Endothelial cell of umbilical vein (primary cell): Measurements from ENCODE around the gene TANGO2. TPM values are rescaled to one million over a fixed set of nuclear protein-coding genes. Genes with fewer than 3 reads are reported as not detected.

Experiments
- BruUV-seq: library from RNA; stranded (reverse); fragments of 400-500 nt; replicated peaks from 2 replicates; lab custom pipeline; 2021; lab: Mats Ljungman, UMichigan
- CTCF ChIA-PET: fragments of 300-600, 350-600 bp; sonication (Branson Sonifier 250); formaldehyde crosslinking; loops from one replicate; lab custom pipeline; 2021; ENCODE audit warnings: antibody characterized with exemption, inconsistent platforms; lab: Charles Lee
- POLR2A ChIA-PET: fragments of 300-600, 350-600 bp; sonication (Branson Sonifier 250); formaldehyde crosslinking; loops from one replicate; lab custom pipeline; 2021; ENCODE audit warnings: antibody characterized with exemption, inconsistent platforms; lab: Charles Lee
- DNase-seq: peaks from one replicate; pipeline ENCODE4 v3.0.0-alpha.2; 2011; ENCODE audit warnings: low read depth, low spot score
- FAIRE-seq: peaks from 2 replicates; lab custom pipeline; 2011; peaks lifted over from hg19 to GRCh38; lab: Jason Lieb, UNC
- H2AFZ ChIP-seq: 2 replicates; pipeline ENCODE4 v1.6.0; 2012; ENCODE audit warnings: low read depth, low read length, control low read depth, inconsistent platforms
- H3K27ac ChIP-seq: 2 replicates; pipeline ENCODE4 v1.5.1; 2011; ENCODE audit warnings: low read depth, mild to moderate bottlenecking, control low read depth, low read length, moderate library complexity; ENCODE audit not compliant: insufficient read depth
- H3K27me3 ChIP-seq, 2 experiments: 2 replicates each; pipeline versions ENCODE4 v1.6.0 to v1.6.1; 2011; ENCODE audit warnings: low read length in 2 of 2, mixed read lengths in 1 of 2; ENCODE audit not compliant: control insufficient read depth in 2 of 2, insufficient read depth in 2 of 2
- H3K36me3 ChIP-seq, 2 experiments: 2 replicates in 1 of 2; 3 replicates in 1 of 2; pipeline ENCODE4 v1.5.1; 2011; ENCODE audit warnings: low read length in 2 of 2, mild to moderate bottlenecking in 1 of 2, moderate library complexity in 1 of 2; ENCODE audit not compliant: control insufficient read depth in 2 of 2, insufficient read depth in 2 of 2; ENCODE audit errors: extremely low read depth in 1 of 2
- H3K4me1 ChIP-seq: 3 replicates; pipeline ENCODE4 v1.5.1; 2011; ENCODE audit warnings: mild to moderate bottlenecking, low read length; ENCODE audit not compliant: control insufficient read depth, insufficient read depth; ENCODE audit errors: extremely low read depth
- H3K4me2 ChIP-seq: 2 replicates; pipeline ENCODE4 v1.6.1; 2011; ENCODE audit warnings: low read length, control low read depth, mixed read lengths; ENCODE audit not compliant: insufficient read depth
- H3K4me3 ChIP-seq, 3 experiments: fragments of 200-600 bp in 1 of 3; sonication (generic), shearing (Covaris generic) in 1 of 3; replicated peaks in 1 of 3; 2 replicates each; pipeline ENCODE4 v1.5.1; 2011 to 2016; ENCODE audit warnings: control low read depth in 3 of 3, low read length in 3 of 3, mild to moderate bottlenecking in 2 of 3, inconsistent platforms in 1 of 3, low read depth in 1 of 3, moderate library complexity in 1 of 3; ENCODE audit not compliant: insufficient read depth in 1 of 3
- H3K79me2 ChIP-seq: 2 replicates; pipeline ENCODE4 v1.6.0; 2012; ENCODE audit warnings: low read length, inconsistent platforms; ENCODE audit not compliant: control insufficient read depth, insufficient read depth
- H3K9ac ChIP-seq: replicated peaks from 2 replicates; pipeline ENCODE3; 2011; ENCODE audit warnings: low read length, control low read depth; ENCODE audit not compliant: insufficient read depth; ENCODE audit errors: extremely low read depth
- H3K9me1 ChIP-seq: replicated peaks from 3 replicates; pipeline ENCODE4 v1.6.0; 2011; ENCODE audit warnings: mild to moderate bottlenecking, low read length; ENCODE audit not compliant: control insufficient read depth, insufficient read depth; ENCODE audit errors: extremely low read depth
- H3K9me3 ChIP-seq: replicated peaks from 2 replicates; pipeline ENCODE4 v1.5.1; 2012; ENCODE audit warnings: low read length, inconsistent platforms; ENCODE audit not compliant: control insufficient read depth, insufficient read depth
- H4K20me1 ChIP-seq: replicated peaks from 2 replicates; pipeline ENCODE3; 2011; ENCODE audit warnings: mild to moderate bottlenecking, low read length; ENCODE audit not compliant: control insufficient read depth, insufficient read depth; ENCODE audit errors: extremely low read depth
- EZH2 ChIP-seq: IDR thresholded peaks from 2 replicates; pipeline ENCODE4 v1.6.1; 2012; ENCODE audit warnings: borderline replicate concordance, low read depth, mild to moderate bottlenecking, moderate library complexity, low read length, inconsistent platforms; ENCODE audit not compliant: severe bottlenecking
- FOS ChIP-seq: IDR thresholded peaks from 2 replicates; pipeline ENCODE4 v1.6.1; 2011; ENCODE audit warnings: mild to moderate bottlenecking, low read length, moderate library complexity, borderline replicate concordance; ENCODE audit not compliant: insufficient read depth
- GATA2 ChIP-seq: IDR thresholded peaks from 2 replicates; pipeline ENCODE4 v1.7.0; 2011; ENCODE audit warnings: low read depth, mild to moderate bottlenecking, moderate library complexity, mixed read lengths, low read length; ENCODE audit not compliant: insufficient read length, insufficient read depth
- JUN ChIP-seq: IDR thresholded peaks from 2 replicates; pipeline ENCODE4 v1.6.1; 2011; ENCODE audit warnings: borderline replicate concordance, low read depth; ENCODE audit not compliant: insufficient read length, insufficient read depth
- MYC ChIP-seq: IDR thresholded peaks from one replicate; pipeline ENCODE4 v1.6.1; 2011; ENCODE audit warnings: mild to moderate bottlenecking, low read depth, low read length
- POLR2A ChIP-seq: IDR thresholded peaks from 2 replicates; pipeline ENCODE4 v1.6.1; 2012; ENCODE audit warnings: low read depth, mild to moderate bottlenecking, control low read depth, low read length
- POLR2AphosphoS5 ChIP-seq: IDR thresholded peaks from 2 replicates; pipeline ENCODE4 v1.6.1; 2012; ENCODE audit warnings: low read depth, mild to moderate bottlenecking, control low read depth, low read length, moderate library complexity; ENCODE audit not compliant: insufficient read depth
- dilution Hi-C: fragments of 300-500 bp; cut with MboI; formaldehyde crosslinking; loops from one replicate; pipeline ENCODE4 v1.15.0; 2019; ENCODE audit warnings: low sequenced_read_pairs; ENCODE audit not compliant: extremely low pct_ligation_motif_present
- intact Hi-C: fragments of 100-400 bp; cut with micrococcal nuclease; formaldehyde crosslinking; loops from one replicate; pipeline ENCODE4 v1.10.0; 2022
- polyA plus RNA-seq, 4 experiments: library from polyadenylated mRNA; depleted of rRNA in 3 of 4; stranded (reverse) in 3 of 4; unstranded in 1 of 4; fragments of >200 nt; gene quantifications; 2 replicates each; pipeline versions ENCODE4 v1.2.1 to v1.2.3, GENCODE V29; 2011 to 2012; ENCODE audit warnings: missing spikeins in 1 of 4
- total RNA-seq: library from RNA; stranded (reverse); gene quantifications from 2 replicates; pipeline ENCODE4 v1.2.3, GENCODE V29; 2021
- TF ChIP-seq, protein P1 (sequence below): IDR thresholded peaks from 2 replicates; pipeline ENCODE4 v1.6.1; 2011; ENCODE audit not compliant: insufficient read depth, insufficient read length
- TF ChIP-seq, protein P2 (sequence below), 2 donors: IDR thresholded peaks; 1 replicate in 1 of 2; 2 replicates in 1 of 2; pipeline ENCODE4 v1.5.1; 2011; ENCODE audit warnings: low read length in 2 of 2, mild to moderate bottlenecking in 2 of 2, moderate library complexity in 2 of 2, control low read depth in 1 of 2, inconsistent platforms in 1 of 2, low read depth in 1 of 2; ENCODE audit not compliant: insufficient read depth in 1 of 2; ENCODE audit errors: extremely low read depth in 1 of 2

The TANGO2 gene
- total and polyA plus RNA-seq, 2 donors (not counting 3 experiments of a cell fraction or from before 2014, with no cell fraction given): 40.0 to 49.3 TPM

DNA sequence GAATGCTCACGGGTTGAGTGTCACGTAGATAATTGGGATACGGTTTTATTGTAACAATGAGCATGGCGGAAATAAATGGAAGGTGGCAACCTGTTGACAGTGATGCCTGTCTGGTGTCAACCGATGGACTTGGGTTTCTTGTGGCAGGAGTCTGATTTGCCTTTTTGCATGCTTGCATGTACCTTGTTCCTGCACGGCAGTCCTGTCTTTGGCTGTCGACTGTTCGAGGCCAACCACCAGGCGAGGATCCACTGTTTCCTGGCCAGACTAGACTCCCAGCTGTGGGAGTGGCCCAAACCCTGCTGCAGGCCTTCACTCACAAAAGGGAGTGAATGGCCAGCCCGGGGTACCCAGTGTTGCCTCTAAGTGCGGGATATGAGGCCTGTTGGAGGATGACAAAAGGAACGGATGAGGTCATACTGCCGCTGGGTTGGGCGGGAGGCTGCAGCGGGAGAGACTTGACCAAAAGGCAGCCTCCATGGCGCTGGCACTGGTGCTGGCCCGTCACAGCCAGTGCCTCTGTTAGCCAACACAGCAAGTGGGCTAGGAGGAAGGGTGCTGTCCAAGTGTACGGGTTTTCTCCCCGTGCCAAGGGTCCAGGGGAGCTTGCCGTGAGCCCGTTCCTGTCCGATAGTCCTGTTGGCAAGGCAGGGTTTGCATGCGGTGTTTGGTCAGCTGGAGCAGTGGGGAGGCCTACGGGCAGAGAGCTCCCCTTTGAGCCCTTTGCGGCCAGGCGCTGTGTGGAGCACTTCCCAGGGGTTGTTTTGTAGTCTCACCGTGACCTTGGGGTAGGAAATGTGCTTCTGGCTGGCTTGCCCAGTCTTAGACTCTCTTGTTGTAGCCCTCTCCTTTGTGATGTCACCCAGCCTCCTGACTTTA lies 60.1 kb downstream of the TANGO2 start:
- ChIA-PET CTCF (interaction anchor here (0.6 kb wide), 1 partner anchor 110 kb away, joined by 3 read pairs; no protein-coding TSS in a partner anchor), POLR2A (interaction anchor here (1.1 kb wide), 1 partner anchor 36 kb away, joined by 3 read pairs; no protein-coding TSS in a partner anchor)
- peaks cover 2% of the 10 kb centered on the region for H4K20me1 ChIP-seq
- intact Hi-C loops (loop anchor here (1.0 to 2.0 kb wide), 4 partner anchors 36 to 118 kb away; partner anchors contain the start of genes TANGO2 and TRMT2A), dilution Hi-C loops (no loop called here)
- TF ChIP-seq POLR2A (no peak), FOS (no peak), EZH2 (no peak), GATA2 (no peak), POLR2AphosphoS5 (peak; percentile 48), JUN (peak; percentile 25), MYC (no peak)
- TF ChIP-seq, protein P1, sequence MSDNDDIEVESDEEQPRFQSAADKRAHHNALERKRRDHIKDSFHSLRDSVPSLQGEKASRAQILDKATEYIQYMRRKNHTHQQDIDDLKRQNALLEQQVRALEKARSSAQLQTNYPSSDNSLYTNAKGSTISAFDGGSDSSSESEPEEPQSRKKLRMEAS: no peak
- TF ChIP-seq, protein P2, sequence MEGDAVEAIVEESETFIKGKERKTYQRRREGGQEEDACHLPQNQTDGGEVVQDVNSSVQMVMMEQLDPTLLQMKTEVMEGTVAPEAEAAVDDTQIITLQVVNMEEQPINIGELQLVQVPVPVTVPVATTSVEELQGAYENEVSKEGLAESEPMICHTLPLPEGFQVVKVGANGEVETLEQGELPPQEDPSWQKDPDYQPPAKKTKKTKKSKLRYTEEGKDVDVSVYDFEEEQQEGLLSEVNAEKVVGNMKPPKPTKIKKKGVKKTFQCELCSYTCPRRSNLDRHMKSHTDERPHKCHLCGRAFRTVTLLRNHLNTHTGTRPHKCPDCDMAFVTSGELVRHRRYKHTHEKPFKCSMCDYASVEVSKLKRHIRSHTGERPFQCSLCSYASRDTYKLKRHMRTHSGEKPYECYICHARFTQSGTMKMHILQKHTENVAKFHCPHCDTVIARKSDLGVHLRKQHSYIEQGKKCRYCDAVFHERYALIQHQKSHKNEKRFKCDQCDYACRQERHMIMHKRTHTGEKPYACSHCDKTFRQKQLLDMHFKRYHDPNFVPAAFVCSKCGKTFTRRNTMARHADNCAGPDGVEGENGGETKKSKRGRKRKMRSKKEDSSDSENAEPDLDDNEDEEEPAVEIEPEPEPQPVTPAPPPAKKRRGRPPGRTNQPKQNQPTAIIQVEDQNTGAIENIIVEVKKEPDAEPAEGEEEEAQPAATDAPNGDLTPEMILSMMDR (IDR thresholded peaks at IDR 0.05; ENCODE audit: extremely low read depth in 1 of 2, insufficient read depth in 1 of 2, low read depth in 1 of 2, low read length in 2 of 2): no peak
- TSS peak; percentile 88 for BruUV-seq
- peaks cover 57% of the 10 kb centered on the region for H3K79me2 ChIP-seq
- DNase-seq (peak; percentile 63), FAIRE-seq (peak; percentile 69)
- H3K4me3 ChIP-seq: peak overlapping the region; percentile 60 to 96 (median 78)
- no peaks in the 10 kb centered on the region for H3K9me3 ChIP-seq
- H3K27me3 ChIP-seq: no peaks in the 10 kb centered on the region
- H3K9ac ChIP-seq: peak overlapping the region; percentile 98
- H3K4me2 ChIP-seq: peak overlapping the region; percentile 84
- H3K4me1 ChIP-seq: peaks cover 19% of the 10 kb centered on the region
- H3K27ac ChIP-seq: peak overlapping the region; percentile 85
- H3K36me3 ChIP-seq: peaks cover 2 to 3% of the 10 kb centered on the region in 2 experiments
- no peaks in the 10 kb centered on the region for H3K9me1 ChIP-seq
- no peak overlapping the region for H2AFZ ChIP-seq
